ENCODE results near the gene TTC7B.

TTC7B gene

DNA sequence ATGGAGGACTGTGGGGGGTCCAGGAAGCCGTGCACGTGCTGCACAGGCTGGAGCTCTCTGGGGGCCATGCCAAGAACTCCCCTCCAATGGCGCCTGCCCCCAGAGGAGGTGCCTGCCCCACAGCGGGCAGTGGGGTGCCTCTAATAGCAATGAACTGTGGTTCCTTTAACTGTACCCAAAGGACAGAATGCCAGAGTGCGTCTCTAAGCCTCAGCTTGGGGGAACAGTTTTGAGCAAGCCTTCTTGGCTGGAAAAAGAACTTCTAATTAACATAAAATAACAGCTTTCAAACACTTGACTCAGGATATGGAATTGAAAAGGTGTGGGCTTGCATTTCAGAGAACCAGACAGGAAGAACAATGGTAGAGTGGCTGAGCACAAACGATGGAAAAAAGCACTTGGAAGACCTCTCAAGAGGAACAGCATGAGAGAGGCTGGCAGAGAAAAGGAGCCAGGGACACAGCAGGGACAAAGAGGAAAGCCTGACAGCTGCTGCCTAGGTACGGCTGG lies 195.6 kb downstream of the TTC7B start:
- in situ Hi-C loops (cut with HindIII; ENCODE audit: low pct_ligation_motif_present, low pct_unique_long_range_greater_than_20kb, low sequenced_read_pairs), result no loop called here

DNA sequence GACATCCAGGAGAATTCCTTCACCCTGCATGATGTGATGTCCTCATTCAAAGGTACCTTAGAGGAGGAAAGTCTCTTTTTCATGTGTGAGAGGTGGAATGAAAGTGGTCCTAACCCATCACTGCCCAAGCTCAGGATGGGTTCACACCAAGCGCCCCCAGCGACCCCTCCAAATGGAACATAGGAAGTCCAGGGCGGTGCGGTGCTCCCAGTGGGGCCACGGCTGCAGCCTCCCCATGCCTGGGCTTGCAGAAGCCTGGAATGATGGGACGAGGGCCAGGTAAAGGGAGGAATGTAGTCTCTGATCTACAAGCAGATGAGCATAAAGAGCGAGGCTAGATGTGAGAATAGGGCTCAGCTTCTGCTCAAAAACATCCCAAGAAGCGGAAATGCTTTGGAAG lies 196.3 kb downstream of the TTC7B start:
- DNase-seq, result no peak
- in situ Hi-C loops (cut with HindIII; ENCODE audit: low pct_ligation_motif_present, low pct_unique_long_range_greater_than_20kb, low sequenced_read_pairs), result no loop called here

More for the DNA sequence above, 195.6 kb downstream of the TTC7B start:
- DNase-seq, result no peak

DNA sequence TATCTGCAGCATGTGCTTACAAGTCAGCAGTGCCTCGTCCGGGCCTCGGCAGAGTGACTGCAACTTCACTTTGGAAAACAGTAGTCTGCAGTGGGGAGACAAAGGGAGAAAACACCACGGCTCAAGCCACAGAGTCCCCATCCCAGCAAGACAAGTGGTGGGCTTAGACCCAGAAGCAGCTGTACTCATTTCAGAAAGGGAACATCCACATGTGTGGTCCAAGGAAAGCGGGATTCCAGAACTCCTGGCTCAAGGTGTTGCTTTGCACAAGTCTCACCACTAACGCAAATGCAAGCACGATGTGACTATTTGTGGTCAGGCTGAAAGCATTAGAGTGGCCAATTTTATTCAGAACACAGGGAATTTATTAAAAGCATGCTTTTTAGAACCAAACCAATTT lies 198.3 kb downstream of the TTC7B start:
- DNase-seq, result no peak
- in situ Hi-C loops (cut with HindIII; ENCODE audit: low pct_ligation_motif_present, low pct_unique_long_range_greater_than_20kb, low sequenced_read_pairs), result no loop called here

DNA sequence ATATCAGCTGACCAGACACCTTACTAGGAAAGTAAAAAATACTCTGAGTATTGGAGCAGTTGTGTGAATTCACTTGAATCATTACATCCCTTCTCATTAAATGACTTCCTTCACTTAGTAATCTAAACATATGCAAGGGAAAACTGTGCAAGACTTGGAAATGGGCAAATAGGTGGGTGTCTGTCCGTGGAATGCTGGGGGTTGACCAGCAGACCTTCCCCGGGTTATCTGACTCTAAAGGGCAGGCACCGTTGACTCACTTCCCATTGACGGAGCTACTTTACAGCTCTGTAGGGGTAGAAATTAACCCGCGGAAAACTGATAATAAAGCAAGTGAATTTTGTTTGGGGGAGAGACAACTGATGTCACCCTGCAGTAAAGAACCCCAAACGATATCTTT lies 199.3 kb downstream of the TTC7B start:
- DNase-seq, result no peak

DNA sequence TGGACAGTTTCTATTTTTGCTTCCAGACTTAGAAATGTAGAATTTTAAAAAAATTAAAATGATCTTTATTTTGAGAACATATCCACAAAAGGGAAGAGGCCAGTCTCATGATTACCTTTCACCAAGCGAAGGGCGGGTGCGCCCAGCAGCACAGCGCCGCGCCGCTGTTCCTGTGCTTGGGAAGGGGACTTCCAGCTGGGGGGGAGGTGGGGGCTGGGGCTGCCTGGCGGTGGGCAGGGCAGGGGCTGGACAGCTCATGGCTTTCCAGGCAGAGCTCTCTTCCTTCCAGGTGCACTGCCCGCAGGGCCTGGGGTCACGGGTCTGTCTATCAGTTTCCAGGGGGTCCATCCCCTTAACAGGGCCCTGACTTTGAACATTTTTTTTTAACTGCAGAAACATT lies 199.9 kb downstream of the TTC7B start:
- no peak for DNase-seq
- in situ Hi-C loops (cut with HindIII; ENCODE audit: low pct_ligation_motif_present, low pct_unique_long_range_greater_than_20kb, low sequenced_read_pairs), result no loop called here

More for the DNA sequence above, 199.3 kb downstream of the TTC7B start:
- in situ Hi-C loops (cut with HindIII; ENCODE audit: low pct_ligation_motif_present, low pct_unique_long_range_greater_than_20kb, low sequenced_read_pairs), result no loop called here

DNA sequence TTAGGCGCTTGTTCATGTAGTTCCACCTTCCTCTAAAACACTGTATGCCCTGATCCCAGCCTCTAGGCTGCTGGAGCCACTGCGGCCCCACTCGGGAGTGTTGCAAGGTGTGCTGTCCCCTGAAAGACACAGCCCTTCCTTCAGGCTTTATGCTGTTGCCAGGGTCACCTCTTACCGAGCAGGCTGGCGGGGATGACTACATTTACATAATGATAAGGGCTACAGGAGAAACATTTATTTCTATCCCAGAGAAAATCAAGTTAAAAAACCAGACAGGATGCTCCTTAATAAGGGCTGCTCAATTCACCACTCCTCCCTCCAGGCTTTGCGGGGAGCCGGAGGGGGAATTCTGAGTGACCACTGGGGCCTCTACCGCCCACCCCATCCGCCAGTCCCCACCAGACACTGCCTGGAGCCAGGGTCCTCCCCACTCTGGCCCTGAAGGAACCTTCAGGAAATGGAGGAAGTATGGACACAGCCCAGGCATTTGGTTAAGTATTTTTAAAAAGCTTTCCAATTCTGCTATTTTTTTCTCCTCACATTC lies 200.6 kb downstream of the TTC7B start:
- in situ Hi-C loops (cut with HindIII; ENCODE audit: low pct_ligation_motif_present, low pct_unique_long_range_greater_than_20kb, low sequenced_read_pairs), result no loop called here
- no peak for DNase-seq

DNA sequence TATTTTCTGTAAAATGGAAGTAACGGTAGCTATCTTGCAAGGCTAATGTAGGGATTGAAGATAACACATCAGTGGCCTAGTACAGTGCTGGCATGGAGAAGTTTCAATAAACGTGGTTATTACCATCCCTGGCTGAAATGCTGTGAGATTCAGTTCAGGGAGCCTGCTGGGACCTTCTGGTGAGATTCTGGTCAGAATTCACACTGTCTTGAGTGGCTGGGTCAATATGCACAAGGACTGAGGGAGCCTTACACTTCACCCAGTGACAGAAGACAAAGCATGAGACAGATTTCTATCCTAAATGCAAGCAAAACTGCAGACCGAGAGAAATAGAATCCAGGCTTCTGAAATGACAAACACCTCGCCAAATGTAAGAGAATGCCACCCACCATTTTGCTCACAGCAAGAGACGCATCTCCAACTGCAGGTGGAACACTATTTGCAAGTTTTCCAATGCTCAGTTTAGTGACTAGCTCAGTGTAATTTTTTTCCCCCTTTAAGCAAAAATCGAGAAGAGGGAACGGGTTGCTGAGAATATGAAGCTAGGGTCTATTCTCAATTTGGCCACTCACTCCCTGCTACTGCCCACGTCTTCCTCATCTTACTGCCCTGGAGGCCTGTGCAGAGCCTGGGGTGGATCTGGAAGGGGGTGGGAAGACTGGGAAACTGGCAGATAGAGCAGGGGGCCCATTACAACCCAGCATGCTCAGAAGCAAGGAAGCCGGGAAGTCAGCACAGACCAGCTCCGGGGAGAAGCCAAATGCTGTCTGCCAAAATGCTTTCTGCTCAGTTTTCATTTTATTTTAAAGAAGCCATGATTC lies 201.3 kb downstream of the TTC7B start:
- DNase-seq, result no peak

DNA sequence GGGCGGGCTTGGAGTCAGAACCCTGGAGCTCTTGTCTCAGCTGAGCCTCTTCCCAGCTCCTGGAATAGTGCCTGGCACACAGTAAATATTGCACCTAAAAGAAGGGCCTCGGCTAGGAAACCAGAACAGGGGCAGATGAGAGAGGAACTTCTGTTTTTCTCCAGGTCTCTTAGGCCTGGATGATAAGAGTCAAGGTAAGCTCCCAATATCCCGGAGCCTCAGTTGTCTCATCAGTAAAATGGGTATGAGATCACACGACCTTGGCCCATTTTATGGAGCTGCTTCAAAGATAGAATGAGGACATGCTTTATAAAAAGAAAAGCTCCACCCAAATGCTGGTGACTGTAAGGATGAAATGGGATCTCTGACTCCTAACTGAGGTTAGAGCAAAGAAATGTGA lies 202.2 kb downstream of the TTC7B start:
- DNase-seq, result no peak
- in situ Hi-C loops (cut with HindIII; ENCODE audit: low pct_ligation_motif_present, low pct_unique_long_range_greater_than_20kb, low sequenced_read_pairs), result no loop called here

More for the DNA sequence above, 201.3 kb downstream of the TTC7B start:
- in situ Hi-C loops (cut with HindIII; ENCODE audit: low pct_ligation_motif_present, low pct_unique_long_range_greater_than_20kb, low sequenced_read_pairs), result no loop called here

DNA sequence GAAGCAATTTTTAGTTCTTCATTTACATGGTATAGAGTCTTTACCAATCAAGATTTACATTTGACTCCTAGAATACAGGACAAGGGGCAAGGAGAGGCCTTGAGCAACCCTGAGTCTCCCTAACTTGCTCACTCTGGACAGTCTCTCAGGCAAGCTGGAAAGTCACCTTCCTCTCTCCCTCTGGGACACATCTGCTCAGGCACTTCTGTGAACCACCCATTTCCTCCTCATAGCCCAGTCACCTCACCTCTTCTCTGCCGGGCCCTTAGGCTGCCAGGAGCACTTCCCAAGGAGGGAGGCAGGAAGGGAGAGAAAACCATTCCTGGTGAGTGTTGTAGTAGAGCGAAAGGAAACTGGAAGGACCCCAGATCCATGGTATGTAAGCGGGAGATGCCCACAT lies 202.8 kb downstream of the TTC7B start:
- in situ Hi-C loops (cut with HindIII; ENCODE audit: low pct_ligation_motif_present, low pct_unique_long_range_greater_than_20kb, low sequenced_read_pairs), result no loop called here
- no peak for DNase-seq

DNA sequence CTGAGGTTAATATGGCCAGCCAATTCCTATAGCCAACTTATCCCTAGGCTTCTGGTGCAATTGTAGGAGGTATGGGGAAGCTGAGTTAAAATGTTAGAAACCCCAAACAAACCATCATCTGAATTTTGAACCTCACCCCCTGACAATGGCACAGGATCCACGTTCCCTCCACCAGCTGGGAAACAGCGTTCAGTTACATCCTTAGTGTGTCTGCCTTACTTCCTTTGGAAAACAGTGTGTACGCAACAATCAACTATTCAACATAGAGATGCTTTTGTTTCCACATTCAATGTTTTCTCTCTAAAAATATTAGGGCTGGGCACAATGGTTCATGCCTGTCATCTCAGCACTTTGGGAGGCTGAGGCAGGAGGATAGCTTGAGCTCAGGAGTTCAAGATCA lies 203.4 kb downstream of the TTC7B start:
- DNase-seq, result no peak
- in situ Hi-C loops (cut with HindIII; ENCODE audit: low pct_ligation_motif_present, low pct_unique_long_range_greater_than_20kb, low sequenced_read_pairs), result no loop called here

DNA sequence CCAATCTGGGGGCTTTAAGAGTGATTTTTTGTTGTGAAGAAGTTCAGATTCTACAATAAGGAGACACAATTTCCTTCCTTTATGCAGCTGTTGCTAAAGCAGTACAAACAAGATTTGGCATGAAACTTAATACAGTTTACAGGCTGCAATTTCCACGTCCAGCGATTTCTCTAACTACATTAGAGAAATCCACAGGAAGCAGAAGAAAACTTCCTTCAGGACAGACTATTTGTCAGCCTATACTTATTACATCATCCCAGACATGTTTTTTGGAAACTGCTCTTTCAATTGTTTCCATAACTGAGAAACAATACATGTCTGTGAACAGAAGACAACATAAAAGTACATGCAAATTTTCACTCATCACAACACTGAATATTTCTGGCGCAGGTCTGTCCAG lies 204.3 kb downstream of the TTC7B start:
- no peak for DNase-seq
- in situ Hi-C loops (cut with HindIII; ENCODE audit: low pct_ligation_motif_present, low pct_unique_long_range_greater_than_20kb, low sequenced_read_pairs), result no loop called here

DNA sequence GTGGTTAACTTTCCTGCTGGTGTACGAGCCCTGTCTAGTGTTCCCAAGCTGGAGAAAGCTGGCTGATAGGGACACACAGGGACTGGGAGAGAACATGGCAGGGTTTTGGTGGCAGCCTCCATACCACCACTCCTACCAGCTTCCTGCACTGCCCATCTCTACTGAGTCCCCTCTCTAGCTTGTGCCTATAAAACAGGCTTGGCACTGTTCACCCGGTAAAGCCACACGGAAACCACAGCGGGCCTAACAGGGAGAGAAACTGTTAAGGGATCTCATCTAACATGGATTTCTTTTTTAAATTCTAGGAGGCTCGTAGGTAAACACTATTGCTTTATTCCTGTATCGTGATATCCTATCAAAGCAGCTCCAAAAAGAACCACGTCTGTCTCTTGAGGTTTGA lies 204.7 kb downstream of the TTC7B start:
- no peak for DNase-seq
- in situ Hi-C loops (cut with HindIII; ENCODE audit: low pct_ligation_motif_present, low pct_unique_long_range_greater_than_20kb, low sequenced_read_pairs), result no loop called here

DNA sequence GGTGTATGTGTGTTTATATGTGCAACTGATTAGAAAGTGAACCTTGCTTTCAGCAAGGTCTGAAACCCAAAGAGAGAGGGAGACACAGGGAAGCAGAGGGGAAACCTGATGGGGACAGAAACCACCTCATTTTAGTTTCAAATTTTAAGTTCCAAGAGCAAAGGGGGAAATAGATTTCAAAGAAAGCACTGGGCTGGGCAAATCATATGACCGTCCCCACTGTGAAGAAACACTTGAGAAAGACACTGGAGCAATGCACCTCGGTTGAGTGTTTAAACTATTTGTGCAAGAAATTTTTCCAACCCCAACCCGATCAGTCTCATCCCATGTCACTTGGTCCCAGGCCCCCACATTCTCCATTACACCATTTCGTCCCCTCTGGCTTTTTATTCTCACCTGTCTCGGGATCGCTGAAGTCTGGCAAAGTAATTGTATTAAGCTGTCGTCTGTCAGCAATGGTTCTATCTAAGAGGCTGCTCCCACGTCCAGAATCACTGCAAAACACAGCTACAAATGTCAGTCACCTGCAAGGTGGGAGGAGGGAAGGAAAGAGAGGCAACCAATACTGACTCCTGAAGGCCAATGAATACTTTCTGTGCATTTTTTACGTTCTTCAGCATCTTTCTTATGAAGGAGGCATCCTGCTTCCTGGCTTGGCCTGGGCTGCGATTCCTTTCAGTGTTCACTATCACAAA lies 205.7 kb downstream of the TTC7B start:
- in situ Hi-C loops (cut with HindIII; ENCODE audit: low pct_ligation_motif_present, low pct_unique_long_range_greater_than_20kb, low sequenced_read_pairs), result no loop called here
- no peak for DNase-seq

DNA sequence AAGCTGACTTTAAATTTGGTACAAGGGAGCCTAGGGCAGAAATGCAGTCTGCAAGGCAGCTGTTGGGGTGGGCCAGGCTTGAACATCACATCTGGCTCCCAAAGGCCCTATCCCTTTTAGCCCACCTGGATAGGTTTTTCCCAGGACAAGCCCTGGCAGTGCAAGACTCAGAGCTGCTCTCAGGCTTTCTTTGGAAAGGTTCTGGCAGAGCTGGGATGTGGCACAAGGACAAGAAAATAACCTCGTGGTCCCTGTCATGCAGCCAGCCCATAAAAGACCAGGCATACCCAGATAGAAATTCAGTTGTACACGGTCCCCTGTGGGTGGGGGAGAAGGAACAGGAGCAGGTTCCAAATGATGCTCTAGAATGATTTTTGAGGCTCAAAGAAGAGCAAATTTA lies 206.9 kb downstream of the TTC7B start:
- no peak for DNase-seq
- in situ Hi-C loops (cut with HindIII; ENCODE audit: low pct_ligation_motif_present, low pct_unique_long_range_greater_than_20kb, low sequenced_read_pairs), result no loop called here

DNA sequence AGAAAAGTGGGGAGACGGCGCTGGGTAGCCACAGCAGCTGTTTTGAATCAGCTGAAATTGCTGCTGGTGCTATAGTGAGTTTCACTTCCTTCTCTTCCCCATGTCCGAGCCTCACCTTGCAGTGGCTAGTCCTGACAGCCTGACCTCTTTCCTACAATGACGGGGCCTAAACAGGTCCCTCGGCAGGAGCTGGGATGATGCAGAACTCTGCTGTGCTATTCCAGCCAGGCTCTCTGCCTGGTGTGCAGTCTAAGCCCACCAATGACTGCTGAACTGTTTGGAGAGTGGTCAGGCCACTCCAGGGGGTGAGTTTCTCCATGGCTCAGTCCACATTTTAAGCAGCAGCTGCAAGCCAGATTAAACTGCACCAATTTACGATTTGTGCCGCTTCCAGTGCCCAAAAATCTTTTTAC lies 207.3 kb downstream of the TTC7B start:
- DNase-seq, result no peak
- in situ Hi-C loops (cut with HindIII; ENCODE audit: low pct_ligation_motif_present, low pct_unique_long_range_greater_than_20kb, low sequenced_read_pairs), result no loop called here

DNA sequence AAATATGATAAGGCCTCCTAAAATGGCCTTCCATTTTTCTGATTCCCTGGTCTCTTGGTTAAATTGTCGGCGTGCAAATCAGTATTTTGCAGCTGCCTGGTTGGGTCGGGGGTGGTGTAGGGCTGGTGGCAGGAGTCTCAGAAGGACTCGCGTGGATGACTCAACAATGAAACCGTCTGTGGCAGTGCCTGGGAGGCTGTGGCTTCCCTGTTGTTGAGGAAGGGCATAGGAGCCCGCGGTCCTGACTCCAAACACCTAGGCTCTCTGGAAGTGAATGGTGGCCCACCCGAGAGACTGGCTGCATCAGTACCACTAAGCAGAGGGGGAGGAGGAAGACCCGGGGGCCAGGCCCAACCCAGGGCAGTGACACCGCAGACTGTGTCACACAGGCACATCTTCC lies 207.9 kb downstream of the TTC7B start:
- no peak for DNase-seq
- in situ Hi-C loops (cut with HindIII; ENCODE audit: low pct_ligation_motif_present, low pct_unique_long_range_greater_than_20kb, low sequenced_read_pairs), result no loop called here

DNA sequence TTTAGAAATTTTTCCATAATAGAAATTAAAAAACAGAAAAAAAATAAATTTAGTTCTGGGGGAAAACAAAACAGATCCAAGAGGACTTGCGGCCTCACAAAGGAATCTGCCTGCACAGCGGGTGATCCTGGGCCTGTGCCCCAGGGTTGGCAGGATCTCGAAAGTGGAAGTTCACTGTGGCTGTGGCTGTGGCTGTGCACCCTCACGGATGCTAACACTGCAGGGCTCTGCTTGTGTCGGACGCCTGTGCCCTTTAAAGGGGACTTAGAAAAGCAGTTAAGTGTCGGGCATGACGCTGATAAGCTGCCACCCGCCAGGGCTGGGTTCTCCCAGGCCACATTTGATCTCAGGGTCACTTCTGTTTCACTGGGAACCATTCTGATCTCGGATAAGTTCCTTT lies 209.1 kb downstream of the TTC7B start:
- no peak for DNase-seq
- in situ Hi-C loops (cut with HindIII; ENCODE audit: low pct_ligation_motif_present, low pct_unique_long_range_greater_than_20kb, low sequenced_read_pairs), result no loop called here

DNA sequence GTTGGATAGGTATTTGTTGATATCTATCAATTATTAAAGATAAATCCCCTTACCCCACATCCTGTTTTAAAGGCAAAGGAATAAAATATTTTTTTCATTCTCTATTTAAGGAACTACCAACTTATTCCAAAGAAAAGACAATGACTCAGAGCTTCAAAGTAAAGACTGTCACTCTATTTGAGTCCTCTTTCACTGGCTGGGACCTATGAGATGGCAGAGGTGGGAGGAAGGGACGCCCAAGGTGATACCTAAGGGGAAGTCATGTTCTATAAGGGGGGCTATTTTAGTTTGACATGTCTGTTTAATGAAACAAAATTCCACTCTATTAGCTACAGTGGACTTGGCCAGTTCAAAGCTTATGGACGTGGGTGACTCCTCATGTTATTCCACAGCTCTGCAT lies 209.8 kb downstream of the TTC7B start:
- in situ Hi-C loops (cut with HindIII; ENCODE audit: low pct_ligation_motif_present, low pct_unique_long_range_greater_than_20kb, low sequenced_read_pairs), result no loop called here
- no peak for DNase-seq

DNA sequence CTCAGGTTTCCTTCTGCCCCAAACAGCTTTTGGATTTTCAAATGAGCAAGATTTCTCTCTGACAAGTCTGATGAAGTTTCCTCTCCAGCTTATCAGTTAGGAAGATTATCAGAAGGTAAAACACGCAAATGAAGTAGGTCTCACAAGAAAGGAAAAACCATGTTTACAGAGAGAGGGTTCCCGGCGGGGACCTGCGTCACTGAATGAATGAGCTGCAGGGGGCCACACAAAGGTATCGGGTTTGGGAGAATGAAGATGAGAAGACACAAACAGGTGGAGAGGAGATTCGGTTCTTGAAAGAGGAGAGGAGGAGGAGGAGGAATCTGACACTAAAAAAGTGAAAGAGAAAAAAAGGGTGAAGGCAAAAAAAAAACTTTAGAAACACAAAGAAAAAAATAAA lies 210.8 kb downstream of the TTC7B start:
- DNase-seq, result no peak
- in situ Hi-C loops (cut with HindIII; ENCODE audit: low pct_ligation_motif_present, low pct_unique_long_range_greater_than_20kb, low sequenced_read_pairs), result no loop called here

DNA sequence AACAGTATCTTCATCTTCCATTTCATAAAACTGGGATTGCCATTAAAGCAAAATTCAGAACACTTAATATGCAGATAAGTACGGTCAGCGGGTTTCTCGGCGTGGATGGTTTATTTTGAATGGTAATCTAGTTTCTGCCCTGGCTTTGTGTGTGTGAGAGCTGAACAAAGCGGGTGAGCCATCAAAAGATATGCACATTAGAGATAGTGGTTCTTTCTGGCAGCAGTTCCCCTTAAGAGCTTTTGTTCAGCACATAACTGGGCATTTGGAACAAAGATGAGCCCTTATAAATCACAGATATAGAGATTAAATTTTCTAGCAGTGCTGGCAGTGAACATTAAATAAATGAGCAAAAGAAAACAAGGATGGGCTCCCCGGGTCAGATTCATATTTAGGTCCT lies 211.9 kb downstream of the TTC7B start:
- in situ Hi-C loops (cut with HindIII; ENCODE audit: low pct_ligation_motif_present, low pct_unique_long_range_greater_than_20kb, low sequenced_read_pairs), result no loop called here

More for the DNA sequence above, 211.9 kb downstream of the TTC7B start:
- DNase-seq, result no peak
